ENCODE measurements around the gene TAX1BP3. TPM values are rescaled to one million over a fixed set of nuclear protein-coding genes. Genes with fewer than 3 reads are reported as not detected.
A peak's percentile ranks its signal among the peaks of the same experiment; 100 is the strongest.

Gene TAX1BP3
- total RNA-seq, 1 experiment from 2014 or later, result 147 TPM

GRCh38 chr17:3658784-3659449 is 9.5 kb downstream of the TAX1BP3 start:
- Histone ChIP-seq H3K27ac (no peak overlapping the region), H4K20me1 (ENCODE audit: insufficient read depth) (0 out of 2 replicates have a peak, but pooled peaks cover 4% of the 10 kb centered on the region), H2AFZ (no peak overlapping the region), H3K4me1 (replicated peaks; ENCODE audit: insufficient read depth) (peaks cover 11% of the 10 kb centered on the region), H3K4me2 (peak overlapping the region; percentile 51; the same call in 1 of the 2 replicates), H3F3A (ENCODE audit: insufficient read depth, low read depth) (peaks cover 14% of the 10 kb centered on the region; the same call in 1 of the 2 replicates), H3K36me3 (ENCODE audit: low read depth) (no peaks in the 10 kb centered on the region), H3K79me2 (ENCODE audit: low read depth) (no peaks in the 10 kb centered on the region), H3K9me3 (ENCODE audit: insufficient read depth, low read depth) (no peaks in the 10 kb centered on the region), H3K9me2 (ENCODE audit: insufficient read depth) (no peaks in the 10 kb centered on the region), H3K27me3 (ENCODE audit: insufficient read depth, low read depth) (no peaks in the 10 kb centered on the region), H3K4me3 (no peak overlapping the region)
- DNase-seq, result no peak
- CTCF ChIA-PET, result no interaction called here
- BruUV-seq (replicated peaks), result no TSS peak
- TF ChIP-seq EZH2 (IDR thresholded peaks at IDR 0.05; ENCODE audit: low read depth), result no peak
- TF ChIP-seq, protein P1, sequence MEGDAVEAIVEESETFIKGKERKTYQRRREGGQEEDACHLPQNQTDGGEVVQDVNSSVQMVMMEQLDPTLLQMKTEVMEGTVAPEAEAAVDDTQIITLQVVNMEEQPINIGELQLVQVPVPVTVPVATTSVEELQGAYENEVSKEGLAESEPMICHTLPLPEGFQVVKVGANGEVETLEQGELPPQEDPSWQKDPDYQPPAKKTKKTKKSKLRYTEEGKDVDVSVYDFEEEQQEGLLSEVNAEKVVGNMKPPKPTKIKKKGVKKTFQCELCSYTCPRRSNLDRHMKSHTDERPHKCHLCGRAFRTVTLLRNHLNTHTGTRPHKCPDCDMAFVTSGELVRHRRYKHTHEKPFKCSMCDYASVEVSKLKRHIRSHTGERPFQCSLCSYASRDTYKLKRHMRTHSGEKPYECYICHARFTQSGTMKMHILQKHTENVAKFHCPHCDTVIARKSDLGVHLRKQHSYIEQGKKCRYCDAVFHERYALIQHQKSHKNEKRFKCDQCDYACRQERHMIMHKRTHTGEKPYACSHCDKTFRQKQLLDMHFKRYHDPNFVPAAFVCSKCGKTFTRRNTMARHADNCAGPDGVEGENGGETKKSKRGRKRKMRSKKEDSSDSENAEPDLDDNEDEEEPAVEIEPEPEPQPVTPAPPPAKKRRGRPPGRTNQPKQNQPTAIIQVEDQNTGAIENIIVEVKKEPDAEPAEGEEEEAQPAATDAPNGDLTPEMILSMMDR (conservative IDR thresholded peaks at IDR 0.05), result no peak
- intact Hi-C loops (cut with micrococcal nuclease; ENCODE audit: unreplicated experiment), result no loop called here
- POLR2A ChIA-PET (ENCODE audit: unreplicated experiment), result interaction anchor here (0.5 kb wide), 1 partner anchor 47 kb away, joined by 18 read pairs; no protein-coding TSS in a partner anchor

DNA sequence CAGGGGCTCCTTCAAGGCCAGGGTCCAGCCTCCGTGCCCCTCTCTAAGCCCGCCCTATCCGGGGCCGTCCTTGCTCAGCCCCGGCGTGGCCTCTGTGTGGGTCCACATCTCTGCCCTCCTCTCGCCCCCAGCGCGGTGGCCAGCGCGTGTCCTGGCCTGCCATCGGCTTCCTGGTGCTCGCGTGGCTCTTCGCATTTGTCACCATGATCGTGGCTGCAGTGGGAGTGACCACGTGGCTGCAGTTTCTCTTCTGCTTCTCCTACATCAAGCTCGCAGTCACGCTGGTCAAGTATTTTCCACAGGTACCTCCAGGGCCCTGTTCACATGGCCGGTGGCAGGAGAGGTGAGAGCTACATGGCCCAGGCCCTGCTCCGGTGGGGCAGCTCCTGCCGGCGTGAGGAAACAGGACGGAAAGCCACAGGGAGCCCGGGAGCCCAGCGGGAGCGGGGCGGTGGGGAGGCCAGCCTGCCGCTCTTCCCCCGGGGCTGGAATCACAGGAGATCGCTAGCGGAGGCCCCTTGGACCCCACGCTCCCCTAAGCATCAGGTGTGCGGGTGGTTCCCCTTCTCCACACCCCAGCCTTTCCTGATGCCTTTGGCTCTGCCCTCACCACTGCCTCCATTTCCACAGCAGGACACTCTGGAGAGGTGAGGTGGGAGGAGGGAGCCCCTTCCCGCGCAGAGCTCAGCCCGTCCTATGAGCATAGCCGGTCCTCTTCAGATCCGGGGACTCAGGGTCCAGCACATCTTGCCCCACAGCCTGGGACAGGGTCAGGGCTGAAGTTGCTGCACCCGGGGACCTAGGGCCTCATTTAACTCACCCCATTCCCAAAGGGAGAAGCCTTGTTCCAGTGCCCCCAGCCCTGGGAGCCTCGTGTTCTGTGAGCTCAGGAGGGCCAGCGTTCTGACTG is 10.2 kb downstream of the TAX1BP3 start:
- POLR2A ChIA-PET (ENCODE audit: unreplicated experiment), result interaction anchor here (0.5 to 0.6 kb wide), 2 partner anchors 46 to 981 kb away, joined by 3 to 18 read pairs; no protein-coding TSS in a partner anchor
- no TSS peak for BruUV-seq (replicated peaks)

DNA sequence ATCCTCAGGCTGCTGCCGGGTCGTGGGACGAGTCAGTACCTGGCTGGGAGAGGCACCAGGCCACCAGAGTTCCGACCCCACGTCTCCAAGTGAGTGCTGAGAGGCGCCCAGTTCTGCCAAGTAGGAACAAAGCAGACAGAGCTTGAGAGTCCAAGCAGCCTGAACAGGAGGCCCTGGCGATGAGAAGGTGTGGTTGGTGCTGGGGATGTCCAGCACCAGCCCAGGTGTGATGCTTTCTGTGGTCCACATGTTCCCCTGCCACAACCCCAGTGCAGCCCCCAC is 10.8 kb downstream of the TAX1BP3 start:
- CTCF ChIA-PET, result no interaction called here
- H3K4me3 ChIP-seq, result no peak overlapping the region
- no peak overlapping the region for H2AFZ ChIP-seq
- no peaks in the 10 kb centered on the region for H3K79me2 ChIP-seq (ENCODE audit: low read depth)
- no TSS peak for BruUV-seq (replicated peaks)
- H3K36me3 ChIP-seq (ENCODE audit: low read depth), result no peaks in the 10 kb centered on the region
- H3K4me2 ChIP-seq, result no peak overlapping the region
- H3K9me3 ChIP-seq (ENCODE audit: insufficient read depth, low read depth), result no peaks in the 10 kb centered on the region
- no peaks in the 10 kb centered on the region for H3K9me2 ChIP-seq (ENCODE audit: insufficient read depth)
- H3K4me1 ChIP-seq (replicated peaks; ENCODE audit: insufficient read depth), result peaks cover 11% of the 10 kb centered on the region
- H3F3A ChIP-seq (ENCODE audit: insufficient read depth, low read depth), result peaks cover 14% of the 10 kb centered on the region; the same call in 1 of the 2 replicates
- POLR2A ChIA-PET (ENCODE audit: unreplicated experiment), result interaction anchor here (0.6 kb wide), 1 partner anchor 981 kb away, joined by 3 read pairs; no protein-coding TSS in a partner anchor
- no peaks in the 10 kb centered on the region for H3K27me3 ChIP-seq (ENCODE audit: insufficient read depth, low read depth)
- intact Hi-C loops (cut with micrococcal nuclease; ENCODE audit: unreplicated experiment), result no loop called here
- 0 out of 2 replicates have a peak, but pooled peaks cover 4% of the 10 kb centered on the region for H4K20me1 ChIP-seq (ENCODE audit: insufficient read depth)
- DNase-seq, result no peak
- H3K27ac ChIP-seq, result no peak overlapping the region
- TF ChIP-seq, protein P1 (conservative IDR thresholded peaks at IDR 0.05), result no peak
- TF ChIP-seq EZH2 (IDR thresholded peaks at IDR 0.05; ENCODE audit: low read depth), result no peak

More for the DNA sequence above, 10.2 kb downstream of the TAX1BP3 start:
- CTCF ChIA-PET, result no interaction called here
- DNase-seq, result no peak
- 0 out of 2 replicates have a peak, but pooled peaks cover 4% of the 10 kb centered on the region for H4K20me1 ChIP-seq (ENCODE audit: insufficient read depth)
- no peaks in the 10 kb centered on the region for H3K27me3 ChIP-seq (ENCODE audit: insufficient read depth, low read depth)
- intact Hi-C loops (cut with micrococcal nuclease; ENCODE audit: unreplicated experiment), result no loop called here
- H3K27ac ChIP-seq, result no peak overlapping the region
- H3K79me2 ChIP-seq (ENCODE audit: low read depth), result no peaks in the 10 kb centered on the region
- no peak overlapping the region for H3K4me2 ChIP-seq
- H2AFZ ChIP-seq, result no peak overlapping the region
- H3K36me3 ChIP-seq (ENCODE audit: low read depth), result no peaks in the 10 kb centered on the region
- peaks cover 14% of the 10 kb centered on the region; the same call in 1 of the 2 replicates for H3F3A ChIP-seq (ENCODE audit: insufficient read depth, low read depth)
- no peaks in the 10 kb centered on the region for H3K9me3 ChIP-seq (ENCODE audit: insufficient read depth, low read depth)
- H3K4me3 ChIP-seq, result no peak overlapping the region
- H3K4me1 ChIP-seq (replicated peaks; ENCODE audit: insufficient read depth), result peaks cover 11% of the 10 kb centered on the region
- no peak for TF ChIP-seq EZH2 (IDR thresholded peaks at IDR 0.05; ENCODE audit: low read depth)
- TF ChIP-seq, protein P1 (conservative IDR thresholded peaks at IDR 0.05), result no peak
- H3K9me2 ChIP-seq (ENCODE audit: insufficient read depth), result no peaks in the 10 kb centered on the region

All from PC-9 (cell line).